DMS53 (cell line): Measurements from ENCODE around the gene PADI2.

Experiments used
- DNase-seq: peaks from one replicate; lab custom pipeline; 2025; lab: John Stamatoyannopoulos, UW

The PADI2 gene

GRCh38 chr1:17112496-17113236 lies 6.6 kb downstream of the PADI2 start:
- no peak for DNase-seq

- DNase-seq, result no peak
These were observed 7.2 kb downstream of the PADI2 start for GRCh38 chr1:17112076-17112475.

GRCh38 chr1:17110555-17110926 lies 8.7 kb downstream of the PADI2 start:
- DNase-seq, result no peak

GRCh38 chr1:17109892-17110554 lies 9.2 kb downstream of the PADI2 start:
- DNase-seq, result no peak

GRCh38 chr1:17108786-17109185 lies 10.5 kb downstream of the PADI2 start:
- no peak for DNase-seq

- DNase-seq, result no peak
These were observed 10.9 kb downstream of the PADI2 start for GRCh38 chr1:17108360-17108759.

- DNase-seq, result no peak
These were observed 14.5 kb downstream of the PADI2 start for GRCh38 chr1:17104782-17105181.

- DNase-seq, result no peak
These were observed 17.0 kb downstream of the PADI2 start for GRCh38 chr1:17102232-17102631.

- no peak for DNase-seq
These were observed 18.0 kb downstream of the PADI2 start for GRCh38 chr1:17101261-17101660.

- DNase-seq, result no peak
These were observed 19.5 kb downstream of the PADI2 start for GRCh38 chr1:17099616-17100340.

GRCh38 chr1:17098446-17099317 lies 20.6 kb downstream of the PADI2 start:
- no peak for DNase-seq

- no peak for DNase-seq
These were observed 21.5 kb downstream of the PADI2 start for GRCh38 chr1:17097787-17098186.

- no peak for DNase-seq
These were observed 22.1 kb downstream of the PADI2 start for GRCh38 chr1:17097147-17097546.

- DNase-seq, result no peak
These were observed 22.7 kb downstream of the PADI2 start for GRCh38 chr1:17096584-17096983.

- DNase-seq, result no peak
These were observed 24.1 kb downstream of the PADI2 start for GRCh38 chr1:17095141-17095540.

- no peak for DNase-seq
These were observed 24.6 kb downstream of the PADI2 start for GRCh38 chr1:17094664-17095063.

GRCh38 chr1:17093822-17094393 lies 25.3 kb downstream of the PADI2 start:
- DNase-seq, result no peak

GRCh38 chr1:17091252-17091651 lies 28.0 kb downstream of the PADI2 start:
- no peak for DNase-seq

GRCh38 chr1:17089506-17089905 lies 29.7 kb downstream of the PADI2 start:
- DNase-seq, result no peak

GRCh38 chr1:17086751-17087150 lies 32.5 kb downstream of the PADI2 start:
- no peak for DNase-seq

- DNase-seq, result no peak
These were observed 34.5 kb downstream of the PADI2 start for GRCh38 chr1:17084787-17085186.

GRCh38 chr1:17082761-17083160 lies 36.5 kb downstream of the PADI2 start:
- no peak for DNase-seq
